ENCODE measurements around the gene PPP1R13B.

DNA sequence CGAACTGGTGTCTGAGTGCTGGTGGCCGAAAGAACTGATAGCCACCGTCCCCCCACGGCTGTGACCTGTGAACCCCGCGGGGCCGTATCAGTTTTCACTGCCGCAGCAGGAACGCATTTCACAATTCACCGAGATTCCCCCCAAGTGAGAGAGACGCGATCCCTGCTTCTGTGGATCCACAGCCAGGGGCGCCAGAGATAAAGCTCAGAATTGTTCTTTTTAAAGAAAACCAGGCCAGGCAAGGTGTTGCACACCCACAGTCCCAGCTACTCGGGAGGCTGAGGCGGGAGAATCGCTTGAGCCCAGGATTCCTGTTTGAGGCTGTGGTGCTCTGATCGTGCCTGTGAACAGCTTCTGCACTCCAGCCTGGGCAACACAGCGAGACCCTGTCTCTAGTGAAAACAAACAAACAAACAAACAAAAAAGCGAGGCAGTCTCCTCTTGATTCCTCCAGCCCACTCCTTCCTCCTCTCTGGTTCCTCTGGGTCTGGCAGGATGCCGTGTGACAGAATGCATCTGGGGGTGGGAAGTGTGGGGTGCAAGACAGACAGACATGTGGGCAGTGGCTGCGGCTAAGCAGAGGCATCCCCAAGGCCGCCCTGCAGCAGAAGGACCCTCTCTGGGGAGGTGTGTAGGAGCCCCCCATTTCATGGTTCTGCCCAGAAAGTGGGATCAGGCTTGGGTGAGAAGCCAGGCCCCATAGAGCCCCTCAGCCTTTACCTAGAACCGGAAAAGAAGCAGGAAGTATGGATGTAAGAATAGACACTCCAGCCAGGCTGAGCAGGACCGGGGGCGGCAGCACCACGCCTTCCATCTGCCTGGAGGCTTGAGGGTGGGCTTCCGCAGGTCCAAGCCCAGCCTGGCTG is 39.2 kb upstream of the PPP1R13B start:
- TF ChIP-seq, protein P1, sequence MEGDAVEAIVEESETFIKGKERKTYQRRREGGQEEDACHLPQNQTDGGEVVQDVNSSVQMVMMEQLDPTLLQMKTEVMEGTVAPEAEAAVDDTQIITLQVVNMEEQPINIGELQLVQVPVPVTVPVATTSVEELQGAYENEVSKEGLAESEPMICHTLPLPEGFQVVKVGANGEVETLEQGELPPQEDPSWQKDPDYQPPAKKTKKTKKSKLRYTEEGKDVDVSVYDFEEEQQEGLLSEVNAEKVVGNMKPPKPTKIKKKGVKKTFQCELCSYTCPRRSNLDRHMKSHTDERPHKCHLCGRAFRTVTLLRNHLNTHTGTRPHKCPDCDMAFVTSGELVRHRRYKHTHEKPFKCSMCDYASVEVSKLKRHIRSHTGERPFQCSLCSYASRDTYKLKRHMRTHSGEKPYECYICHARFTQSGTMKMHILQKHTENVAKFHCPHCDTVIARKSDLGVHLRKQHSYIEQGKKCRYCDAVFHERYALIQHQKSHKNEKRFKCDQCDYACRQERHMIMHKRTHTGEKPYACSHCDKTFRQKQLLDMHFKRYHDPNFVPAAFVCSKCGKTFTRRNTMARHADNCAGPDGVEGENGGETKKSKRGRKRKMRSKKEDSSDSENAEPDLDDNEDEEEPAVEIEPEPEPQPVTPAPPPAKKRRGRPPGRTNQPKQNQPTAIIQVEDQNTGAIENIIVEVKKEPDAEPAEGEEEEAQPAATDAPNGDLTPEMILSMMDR (IDR thresholded peaks at IDR 0.05) = peak; percentile 51
- TF ChIP-seq EZH2 (IDR thresholded peaks at IDR 0.05) (no peak), EZH2phosphoT487 (IDR thresholded peaks at IDR 0.05) (no peak)
